ENCODE results near the gene SHISA8.
A peak's percentile ranks its signal among the peaks of the same experiment; 100 is the strongest.

The SHISA8 gene

GRCh38 chr22:41913842-41914534 lies 886 bp downstream of the SHISA8 start:
- DNase-seq, result no peak

DNA sequence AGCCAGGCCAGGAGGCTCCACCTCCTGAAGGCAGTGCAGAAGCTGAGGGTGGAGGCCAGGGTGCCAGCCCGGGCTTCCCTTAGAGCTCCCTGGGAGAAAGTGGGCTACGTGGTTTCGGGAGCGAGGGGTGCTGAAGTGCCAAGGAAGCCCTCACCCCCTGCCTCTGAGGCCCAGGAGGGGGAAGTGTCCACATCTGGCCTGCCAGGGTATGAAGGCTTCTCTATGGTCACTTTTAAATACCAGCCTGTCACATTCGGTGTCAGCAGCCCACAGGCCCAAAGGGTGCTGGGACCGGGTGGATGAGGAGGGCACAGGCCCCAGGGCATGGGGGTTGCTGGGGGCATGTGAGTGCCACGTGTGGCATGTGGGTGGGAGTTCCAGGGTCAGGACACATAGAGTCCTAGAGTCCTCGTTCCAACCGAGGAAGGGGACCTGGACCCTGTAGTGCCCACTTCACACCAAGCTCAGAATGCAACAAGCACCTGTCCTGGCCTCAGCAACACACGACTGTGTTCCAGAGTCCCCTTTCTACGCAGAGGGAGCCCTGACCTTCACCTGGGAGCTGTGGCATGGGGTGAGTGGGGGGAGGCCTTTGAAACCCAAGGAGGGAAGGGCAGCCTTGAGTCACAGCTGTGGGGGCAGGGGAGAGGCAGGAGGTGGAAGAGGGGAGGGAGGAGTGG lies 1.7 kb downstream of the SHISA8 start:
- DNase-seq, result no peak

DNA sequence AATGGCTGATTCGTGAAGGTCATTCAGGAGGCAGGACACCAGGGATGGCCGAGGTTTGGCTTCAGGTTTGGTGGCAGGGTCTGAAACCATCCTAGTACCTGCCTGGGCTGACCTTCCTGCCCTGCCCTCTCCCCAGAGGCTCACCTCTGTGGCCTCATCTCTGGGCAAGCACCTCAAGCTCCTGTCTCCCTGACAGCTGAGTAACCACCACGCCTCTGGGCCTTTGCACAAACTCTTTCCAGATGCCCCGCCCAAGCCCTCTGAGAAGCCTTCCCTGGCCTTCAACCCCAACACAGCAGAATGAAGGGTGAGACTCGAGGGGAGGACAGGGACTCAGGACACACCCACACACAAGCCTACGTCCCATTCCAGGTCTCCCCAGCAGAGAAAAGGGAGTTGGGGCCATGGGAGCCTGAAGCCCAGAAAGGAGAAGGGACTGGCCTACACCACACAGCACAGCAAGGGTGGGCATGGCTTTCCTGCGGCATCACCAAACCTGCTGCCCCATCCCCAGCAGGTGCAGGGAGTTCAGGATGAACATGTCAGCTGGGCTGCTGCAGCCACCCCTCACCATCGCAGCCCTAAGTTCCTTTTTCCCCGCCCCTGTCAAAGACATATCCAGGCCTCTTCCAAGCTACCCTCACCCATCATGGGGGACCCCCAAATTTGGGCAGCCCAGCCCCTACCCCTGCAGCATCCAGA lies 2.4 kb downstream of the SHISA8 start:
- no peak for DNase-seq

GRCh38 chr22:41911001-41911611 lies 3.8 kb downstream of the SHISA8 start:
- DNase-seq, result no peak

DNA sequence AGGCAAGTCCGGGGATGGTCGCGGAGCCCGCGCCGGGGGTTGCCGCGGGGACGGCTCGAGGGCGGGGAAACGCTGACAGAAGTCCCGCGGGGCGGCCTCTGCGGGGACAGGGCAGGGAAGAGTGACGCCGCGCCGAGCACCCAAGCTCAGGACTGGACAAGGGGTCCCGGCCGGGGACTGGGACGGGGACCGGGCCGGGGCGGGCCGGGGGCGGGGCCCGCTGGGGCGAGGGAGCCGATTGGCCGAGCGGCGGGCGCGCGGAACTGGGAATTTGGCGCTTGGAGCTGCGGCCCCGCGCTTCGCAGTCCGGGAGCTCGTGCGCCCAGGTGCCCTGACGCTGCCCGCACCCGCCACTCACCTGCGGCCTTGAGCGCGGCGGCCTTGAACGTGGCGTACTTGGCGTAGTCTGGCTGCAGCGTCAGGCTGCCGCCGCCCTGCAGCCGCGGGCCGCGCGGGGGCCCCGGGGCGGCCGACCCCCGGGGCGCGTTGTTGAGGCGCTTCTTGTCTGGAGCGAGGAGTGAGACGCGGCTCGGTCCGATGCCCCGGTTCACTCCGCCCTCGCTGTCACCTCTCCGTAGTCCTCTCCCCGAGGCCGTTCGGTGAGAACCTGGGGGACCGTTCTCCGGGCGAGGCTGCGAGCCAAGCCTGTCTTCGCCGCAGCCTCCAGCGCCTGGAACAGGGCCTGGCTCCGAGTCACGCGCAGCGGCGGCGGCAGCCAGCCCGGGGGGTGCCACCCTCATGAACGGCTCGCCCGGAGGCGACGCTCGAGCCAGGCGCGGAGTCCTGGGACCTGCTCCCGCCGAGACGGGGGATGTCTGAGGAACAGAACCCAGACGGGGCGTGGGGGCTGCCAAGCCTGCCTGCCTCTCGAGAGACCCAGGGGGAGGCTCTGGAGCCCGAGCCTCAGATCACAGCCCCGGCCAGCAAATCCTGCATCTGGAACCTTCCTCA lies 4.5 kb downstream of the SHISA8 start:
- peak; percentile 23 for DNase-seq

DNA sequence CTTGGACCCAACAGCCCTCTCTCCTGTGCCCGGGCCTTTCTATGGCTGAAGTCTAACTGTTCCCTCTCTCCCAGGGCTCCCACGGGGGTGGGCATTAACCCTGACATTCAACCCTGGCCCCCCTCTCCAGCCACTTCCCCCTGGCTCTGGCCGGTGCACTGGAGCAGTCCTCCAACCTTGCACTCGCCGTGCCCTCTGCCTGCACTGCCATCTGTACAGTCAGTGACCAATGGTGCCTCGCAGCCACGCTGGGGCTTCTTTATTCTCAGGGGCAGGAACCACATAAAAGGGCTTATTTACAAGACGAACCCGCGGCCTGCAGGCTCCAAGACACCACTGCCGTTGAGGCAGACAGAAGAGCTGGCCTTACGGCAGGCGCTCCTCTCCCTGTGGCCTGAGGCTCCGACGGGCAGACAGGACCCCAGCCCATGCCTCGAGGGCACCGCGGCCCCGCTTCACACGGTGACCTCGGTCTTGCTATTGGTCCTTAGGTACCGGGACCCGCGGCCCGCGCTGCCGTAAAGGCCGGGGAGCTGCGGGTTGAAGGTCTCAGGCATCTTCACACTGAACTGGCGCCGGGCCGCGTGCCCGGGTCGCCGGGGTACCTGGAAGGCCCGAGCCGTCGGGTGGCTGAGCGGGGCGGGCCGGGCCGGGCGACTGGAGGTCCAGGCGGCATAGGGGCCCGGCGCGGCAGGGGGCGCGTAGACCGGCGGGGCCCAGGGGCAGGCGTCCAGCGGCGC lies 5.4 kb downstream of the SHISA8 start:
- no peak for DNase-seq

DNA sequence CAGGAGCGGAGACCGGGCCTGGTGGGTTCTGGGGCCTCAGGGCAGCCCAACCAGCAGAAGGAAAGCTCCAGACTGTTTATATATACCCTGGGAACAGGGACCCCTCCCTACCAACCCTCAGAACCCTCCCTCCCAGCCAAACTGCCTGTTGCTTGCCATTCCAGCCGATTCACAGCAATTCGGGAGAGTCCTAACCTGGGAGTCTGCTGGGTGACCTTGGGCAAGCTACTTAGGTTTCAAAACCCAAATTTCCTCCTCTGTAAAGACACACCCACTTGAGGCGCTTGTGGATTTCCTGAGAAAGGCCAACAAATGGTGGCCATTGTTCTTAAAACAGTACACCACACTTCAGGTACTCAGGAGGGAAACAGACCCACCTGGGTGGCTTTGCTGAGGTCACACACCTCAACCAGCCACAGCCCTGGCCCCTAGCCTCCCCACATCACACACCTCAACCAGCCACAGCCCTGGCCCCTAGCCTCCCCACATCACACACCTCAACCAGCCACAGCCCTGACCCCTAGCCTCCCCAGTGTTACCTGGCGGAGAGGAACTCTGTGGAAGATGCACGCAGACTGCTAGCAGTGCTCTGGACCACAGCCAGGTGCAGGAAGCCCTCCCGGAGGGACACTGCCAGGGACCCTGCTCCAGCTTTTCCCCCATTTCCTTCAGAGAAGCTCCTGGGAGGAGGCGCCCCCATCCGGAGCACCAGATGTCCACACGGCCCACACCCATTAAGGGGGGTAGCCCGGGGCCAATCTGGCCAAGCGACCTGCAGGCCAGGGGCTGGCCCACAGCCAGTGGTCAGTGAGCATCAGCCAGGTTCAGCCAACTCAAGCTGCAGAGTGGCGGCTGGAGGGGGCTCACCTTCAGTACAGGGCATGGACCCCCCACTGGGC lies 6.2 kb downstream of the SHISA8 start:
- DNase-seq, result no peak

GRCh38 chr22:41907436-41908401 lies 7.2 kb downstream of the SHISA8 start:
- DNase-seq, result no peak

- no peak for DNase-seq
Measured at GRCh38 chr22:41906822-41907221, 8.1 kb downstream of the SHISA8 start.

GRCh38 chr22:41905411-41906202 lies 9.3 kb downstream of the SHISA8 start:
- DNase-seq, result no peak

GRCh38 chr22:41904450-41905410 lies 10.1 kb downstream of the SHISA8 start:
- DNase-seq, result no peak

- DNase-seq, result no peak
Measured at GRCh38 chr22:41902932-41903421, 11.9 kb downstream of the SHISA8 start.

- DNase-seq, result no peak
Measured at GRCh38 chr22:41902016-41902415, 12.9 kb downstream of the SHISA8 start.

DNA sequence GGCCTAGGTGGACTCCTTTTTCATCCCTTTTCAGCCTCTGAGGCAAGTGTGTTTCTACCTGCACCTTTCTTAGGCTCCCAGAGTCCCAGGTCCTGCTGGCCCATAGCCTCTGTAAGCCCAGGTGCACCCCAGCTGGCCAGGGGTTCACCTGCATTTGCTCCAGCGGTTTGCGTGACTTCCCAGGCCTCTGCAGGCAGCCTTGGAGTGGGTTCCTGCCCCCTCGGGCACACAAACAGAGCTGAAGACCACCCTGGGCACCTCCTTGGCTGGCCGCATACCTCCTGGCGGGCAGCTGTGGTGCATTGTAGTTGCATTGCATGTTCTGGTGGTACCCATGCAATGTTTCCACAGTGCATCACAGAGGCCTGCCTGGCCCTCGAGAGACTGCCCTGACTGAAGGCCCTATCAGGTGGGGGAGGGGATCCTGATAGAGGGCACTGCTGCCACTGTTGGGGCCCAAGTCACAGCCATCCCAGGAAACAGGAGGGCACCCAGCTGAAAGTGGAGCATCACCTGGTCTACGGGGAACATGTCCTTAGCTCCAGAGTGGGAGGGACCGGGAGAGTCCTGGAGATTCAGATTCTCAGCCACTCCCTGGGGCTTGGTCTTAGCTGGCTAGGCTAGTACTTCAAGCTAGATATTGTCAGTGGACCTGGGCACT lies 14.1 kb downstream of the SHISA8 start:
- no peak for DNase-seq

DNA sequence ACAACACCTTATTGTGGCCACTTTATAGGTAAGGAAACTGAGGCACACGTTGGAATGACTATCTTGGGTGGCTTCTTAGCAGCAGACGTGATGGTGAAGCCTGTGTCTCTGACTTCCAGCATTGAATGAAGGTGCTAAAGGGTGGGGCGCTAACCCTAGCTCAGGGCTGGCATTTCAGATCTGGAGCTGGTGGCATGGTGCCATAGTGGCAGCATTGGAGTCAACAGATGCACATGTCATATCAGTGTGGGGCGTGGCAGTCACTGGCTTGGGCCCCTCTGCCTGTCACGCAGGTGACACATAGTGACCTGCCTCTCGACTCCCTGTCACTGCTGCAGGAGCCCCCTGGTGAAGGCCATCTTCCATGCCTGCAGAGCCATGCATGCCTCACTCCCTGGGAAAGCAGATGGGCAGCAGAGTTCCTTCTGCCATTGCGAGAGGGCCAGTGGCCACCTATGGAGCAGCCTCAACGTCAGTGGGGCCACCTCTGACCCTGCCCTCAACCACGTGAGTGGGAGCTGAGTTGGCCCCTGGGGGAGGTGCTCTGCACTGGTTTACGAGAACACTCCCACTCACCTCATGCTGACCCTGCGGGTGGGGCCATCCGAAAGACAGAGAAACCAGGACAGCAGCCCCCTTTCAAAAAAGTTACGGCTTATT lies 14.8 kb downstream of the SHISA8 start:
- DNase-seq, result no peak

DNA sequence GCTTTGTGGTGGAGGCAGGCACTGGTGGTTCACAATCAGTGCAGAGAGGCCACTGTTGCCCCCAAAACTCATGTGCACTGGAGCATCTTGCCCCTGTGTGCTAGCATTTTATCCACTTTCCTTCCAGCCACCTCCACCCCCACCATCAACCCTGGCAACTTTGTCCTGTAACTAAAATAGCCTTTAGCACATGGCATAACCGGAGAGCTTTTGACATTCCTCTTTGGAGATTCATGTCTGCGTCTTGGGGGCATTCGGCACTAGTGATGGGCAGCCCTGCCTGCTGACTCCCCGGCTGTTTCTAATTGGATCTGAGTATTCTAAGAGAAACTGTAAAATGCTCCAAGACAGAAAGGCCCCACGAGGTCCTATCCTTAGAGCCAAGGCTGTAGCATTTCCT lies 15.8 kb downstream of the SHISA8 start:
- DNase-seq, result no peak
